ENCODE data around the gene ZNF146.

The ZNF146 gene

GRCh38 chr19:36236946-36237310 is 22.0 kb downstream of the ZNF146 start:
- no peak for TF ChIP-seq CTCF (IDR thresholded peaks at IDR 0.05)
- no peak overlapping the region for H3K27ac ChIP-seq
- no peak overlapping the region for H3K4me3 ChIP-seq
- DNase-seq (ENCODE audit: low spot score), result no peak

- H3K27ac ChIP-seq, result no peak overlapping the region
- TF ChIP-seq CTCF (IDR thresholded peaks at IDR 0.05), result no peak
- no peak for DNase-seq (ENCODE audit: low spot score)
- H3K4me3 ChIP-seq, result no peak overlapping the region
These were observed 29.2 kb downstream of the ZNF146 start for GRCh38 chr19:36244066-36244465.

- no peak for DNase-seq (ENCODE audit: low spot score)
- TF ChIP-seq CTCF (IDR thresholded peaks at IDR 0.05), result no peak
- H3K27ac ChIP-seq, result no peak overlapping the region
- H3K4me3 ChIP-seq, result peak overlapping the region; percentile 54
These were observed 30.5 kb downstream of the ZNF146 start for GRCh38 chr19:36245210-36246005.

- DNase-seq (ENCODE audit: low spot score), result no peak
- peak overlapping the region; percentile 54 for H3K4me3 ChIP-seq
- H3K27ac ChIP-seq, result no peak overlapping the region
- no peak for TF ChIP-seq CTCF (IDR thresholded peaks at IDR 0.05)
These were observed 31.1 kb downstream of the ZNF146 start for GRCh38 chr19:36246006-36246481.

- Histone ChIP-seq H3K4me3 (no peak overlapping the region), H3K27ac (no peak overlapping the region)
- TF ChIP-seq CTCF (IDR thresholded peaks at IDR 0.05), result no peak
- no peak for DNase-seq (ENCODE audit: low spot score)
These were observed 37.1 kb downstream of the ZNF146 start for GRCh38 chr19:36252047-36252446.

- DNase-seq (ENCODE audit: low spot score), result no peak
- H3K4me3 ChIP-seq, result no peak overlapping the region
- TF ChIP-seq CTCF (IDR thresholded peaks at IDR 0.05), result no peak
These were observed 39.9 kb downstream of the ZNF146 start for GRCh38 chr19:36254848-36255247.

GRCh38 chr19:36255316-36255715 is 40.4 kb downstream of the ZNF146 start:
- no peak for TF ChIP-seq CTCF (IDR thresholded peaks at IDR 0.05)
- no peak for DNase-seq (ENCODE audit: low spot score)

More at GRCh38 chr19:36254848-36255247, 39.9 kb downstream of the ZNF146 start:
- H3K27ac ChIP-seq, result no peak overlapping the region

More at GRCh38 chr19:36255316-36255715, 40.4 kb downstream of the ZNF146 start:
- H3K27ac ChIP-seq, result no peak overlapping the region
- no peak overlapping the region for H3K4me3 ChIP-seq

Data from coronary artery (tissue), 2 donors.